NCI-H446 treated with DMSO at 0.1 percent for 48 hours (cell line): ENCODE results near the gene PRIMA1.

Experiments
- DNase-seq: peaks from one replicate; lab custom pipeline; 2025; lab: John Stamatoyannopoulos, UW

PRIMA1 gene

GRCh38 chr14:93712079-93712837, 76.0 kb downstream of the PRIMA1 start:
- no peak for DNase-seq

- DNase-seq = no peak
Measured at GRCh38 chr14:93709249-93709648, 79.0 kb downstream of the PRIMA1 start.

- DNase-seq = no peak
Measured at GRCh38 chr14:93708800-93709199, 79.5 kb downstream of the PRIMA1 start.

GRCh38 chr14:93708311-93708734, 80.0 kb downstream of the PRIMA1 start:
- no peak for DNase-seq

GRCh38 chr14:93707475-93707874, 80.8 kb downstream of the PRIMA1 start:
- DNase-seq = no peak

- no peak for DNase-seq
Measured at GRCh38 chr14:93706360-93706955, 81.8 kb downstream of the PRIMA1 start.

- no peak for DNase-seq
Measured at GRCh38 chr14:93705513-93706156, 82.7 kb downstream of the PRIMA1 start.

GRCh38 chr14:93703941-93704340, 84.3 kb downstream of the PRIMA1 start:
- DNase-seq = no peak

GRCh38 chr14:93702946-93703345, 85.3 kb downstream of the PRIMA1 start:
- DNase-seq = no peak

GRCh38 chr14:93701562-93701961, 86.7 kb downstream of the PRIMA1 start:
- DNase-seq = no peak

GRCh38 chr14:93700928-93701327, 87.4 kb downstream of the PRIMA1 start:
- DNase-seq = no peak

- DNase-seq = no peak
Measured at GRCh38 chr14:93693914-93694313, 94.4 kb downstream of the PRIMA1 start.

GRCh38 chr14:93691042-93691780, 97.1 kb downstream of the PRIMA1 start:
- no peak for DNase-seq

- no peak for DNase-seq
Measured at GRCh38 chr14:93690146-93690545, 98.1 kb downstream of the PRIMA1 start.

GRCh38 chr14:93688820-93689219, 99.5 kb downstream of the PRIMA1 start:
- DNase-seq = no peak

GRCh38 chr14:93688239-93688666, 100.0 kb downstream of the PRIMA1 start:
- DNase-seq = no peak

- DNase-seq = no peak
Measured at GRCh38 chr14:93686268-93686667, 102.0 kb downstream of the PRIMA1 start.

- no peak for DNase-seq
Measured at GRCh38 chr14:93685121-93685895, 103.0 kb downstream of the PRIMA1 start.

GRCh38 chr14:93683226-93683625, 105.1 kb downstream of the PRIMA1 start:
- DNase-seq = no peak

- no peak for DNase-seq
Measured at GRCh38 chr14:93682459-93682858, 105.8 kb downstream of the PRIMA1 start.

GRCh38 chr14:93676416-93676958, 111.8 kb downstream of the PRIMA1 start:
- DNase-seq = no peak
